OCI-LY7 (cell line): Measurements from ENCODE around the gene GPRC5C. TPM values are rescaled to one million over a fixed set of nuclear protein-coding genes. Genes with fewer than 3 reads are reported as not detected.

Experiments
- BruUV-seq: library from RNA; stranded (reverse); fragments of 400-500 nt; replicated peaks from 2 replicates; lab custom pipeline; 2021; lab: Mats Ljungman, UMichigan
- CTCF ChIA-PET: fragments of 300-600 bp; sonication (Branson Sonifier 250); formaldehyde crosslinking; loops from one replicate; lab custom pipeline; 2022; ENCODE audit warnings: antibody characterized with exemption; ENCODE audit not compliant: unreplicated experiment; lab: Charles Lee
- POLR2A ChIA-PET: fragments of 300-600 bp; sonication (Branson Sonifier 250); formaldehyde crosslinking; loops from one replicate; lab custom pipeline; 2022; ENCODE audit warnings: antibody characterized with exemption; lab: Charles Lee
- DNase-seq: peaks from one replicate; pipeline ENCODE4 v3.0.0-alpha.2; 2015; ENCODE audit warnings: low spot score
- H2AFZ ChIP-seq: fragments of 200-600 bp; sonication (generic), shearing (Covaris generic); 2 replicates; pipeline ENCODE4 v1.6.1; 2014; ENCODE audit warnings: mild to moderate bottlenecking, antibody characterized with exemption, low read length, moderate library complexity
- H3K27ac ChIP-seq: fragments of 200-600 bp; sonication (generic); 2 replicates; pipeline ENCODE4 v1.5.1; 2014; ENCODE audit warnings: mixed run types, low read depth, mild to moderate bottlenecking, moderate library complexity, low read length, inconsistent platforms; ENCODE audit not compliant: poor library complexity, severe bottlenecking
- H3K36me3 ChIP-seq: fragments of 200-600 bp; sonication (generic); 2 replicates; pipeline ENCODE4 v1.6.1; 2014; ENCODE audit warnings: mild to moderate bottlenecking, antibody characterized with exemption, low read length, moderate library complexity, mixed read lengths; ENCODE audit not compliant: insufficient read depth
- H3K4me1 ChIP-seq: fragments of 200-600 bp; sonication (generic); 2 replicates; pipeline ENCODE4 v1.5.1; 2014; ENCODE audit warnings: mild to moderate bottlenecking, low read length; ENCODE audit not compliant: insufficient read depth, poor library complexity, severe bottlenecking
- H3K4me2 ChIP-seq: fragments of 200-600 bp; sonication (generic); 2 replicates; pipeline ENCODE4 v1.6.1; 2014; ENCODE audit warnings: mild to moderate bottlenecking, low read length
- H3K4me3 ChIP-seq: fragments of 200-600 bp; sonication (generic); 2 replicates; pipeline ENCODE4 v1.5.1; 2014; ENCODE audit warnings: mild to moderate bottlenecking, low read depth, low read length; ENCODE audit not compliant: poor library complexity, severe bottlenecking
- H3K79me2 ChIP-seq: fragments of 200-600 bp; sonication (generic); 2 replicates; pipeline ENCODE4 v1.6.1; 2016; ENCODE audit warnings: low read depth, mild to moderate bottlenecking, low read length, moderate library complexity, mixed read lengths; ENCODE audit not compliant: insufficient read depth
- H3K9me2 ChIP-seq: fragments of 200-600 bp; sonication (generic); 2 replicates; pipeline ENCODE4 v1.6.1; 2016; ENCODE audit warnings: mild to moderate bottlenecking, low read length, mixed read lengths; ENCODE audit not compliant: insufficient read depth
- H3K9me3 ChIP-seq: fragments of 200-600 bp; sonication (generic); 2 replicates; pipeline ENCODE4 v1.6.1; 2014; ENCODE audit warnings: mild to moderate bottlenecking, mixed run types, low read length, mixed read lengths
- H4K20me1 ChIP-seq: fragments of 200-600 bp; sonication (generic); 2 replicates; pipeline ENCODE4 v1.6.1; 2014; ENCODE audit warnings: mild to moderate bottlenecking, antibody characterized with exemption, low read length, moderate library complexity, mixed read lengths; ENCODE audit not compliant: insufficient read depth
- EZH2phosphoT487 ChIP-seq: fragments of 200-600 bp; sonication (generic); IDR thresholded peaks from 2 replicates; pipeline ENCODE4 v1.6.1; 2018; ENCODE audit warnings: low read depth, borderline replicate concordance, mild to moderate bottlenecking, mixed run types, antibody characterized with exemption, low read length, moderate library complexity, mixed read lengths
- intact Hi-C: fragments of 100-400 bp; cut with micrococcal nuclease; formaldehyde crosslinking; loops from one replicate; pipeline ENCODE4 v1.10.0; 2022; ENCODE audit not compliant: unreplicated experiment
- total RNA-seq, 2 experiments: library from RNA; depleted of rRNA in 1 of 2; stranded (reverse); fragments of >200 nt in 1 of 2; shearing (Covaris generic) in 1 of 2; gene quantifications; 2 replicates each; pipeline ENCODE4 v1.2.3, GENCODE V29; 2014 to 2022
- TF ChIP-seq, protein P1 (sequence below): fragments of 200-600 bp; sonication (generic); conservative IDR thresholded peaks from 2 replicates; pipeline ENCODE4 v1.5.1; 2014; ENCODE audit warnings: mild to moderate bottlenecking, antibody characterized with exemption, low read length, moderate library complexity, mixed read lengths

Gene GPRC5C
- total RNA-seq, 2 experiments from 2014 or later, result 1.1 to 19.5 TPM

DNA sequence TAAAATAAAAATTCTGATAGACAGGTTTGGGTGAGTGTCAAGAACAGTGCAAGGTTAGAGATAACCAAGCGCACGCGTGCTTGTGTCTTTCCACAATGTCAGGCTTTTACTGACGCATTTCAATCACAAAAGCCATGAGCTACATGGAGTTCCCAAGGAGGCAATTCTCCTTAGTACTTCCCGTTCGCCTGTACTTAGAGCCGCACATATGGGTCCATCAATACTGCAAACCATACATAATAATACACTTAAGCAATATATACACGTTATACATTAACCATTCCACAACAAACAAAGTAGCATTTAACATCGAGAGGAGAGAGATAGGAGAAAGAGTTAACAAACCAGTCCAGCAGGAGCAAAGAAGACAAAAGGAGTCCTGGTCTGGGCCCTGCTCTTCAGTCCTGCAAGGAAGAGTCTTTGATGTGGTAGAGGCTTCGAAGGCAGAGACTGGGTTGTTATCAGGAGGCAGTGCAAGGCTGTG, 11.9 kb upstream of the GPRC5C start:
- ChIA-PET POLR2A (interaction anchor here (0.7 kb wide), 1 partner anchor 16 kb away, joined by 3 read pairs; no protein-coding TSS in a partner anchor), CTCF (no interaction called here)
- H3K27ac ChIP-seq, result no peak overlapping the region
- H3K79me2 ChIP-seq, result no peaks in the 10 kb centered on the region
- TF ChIP-seq, protein P1, sequence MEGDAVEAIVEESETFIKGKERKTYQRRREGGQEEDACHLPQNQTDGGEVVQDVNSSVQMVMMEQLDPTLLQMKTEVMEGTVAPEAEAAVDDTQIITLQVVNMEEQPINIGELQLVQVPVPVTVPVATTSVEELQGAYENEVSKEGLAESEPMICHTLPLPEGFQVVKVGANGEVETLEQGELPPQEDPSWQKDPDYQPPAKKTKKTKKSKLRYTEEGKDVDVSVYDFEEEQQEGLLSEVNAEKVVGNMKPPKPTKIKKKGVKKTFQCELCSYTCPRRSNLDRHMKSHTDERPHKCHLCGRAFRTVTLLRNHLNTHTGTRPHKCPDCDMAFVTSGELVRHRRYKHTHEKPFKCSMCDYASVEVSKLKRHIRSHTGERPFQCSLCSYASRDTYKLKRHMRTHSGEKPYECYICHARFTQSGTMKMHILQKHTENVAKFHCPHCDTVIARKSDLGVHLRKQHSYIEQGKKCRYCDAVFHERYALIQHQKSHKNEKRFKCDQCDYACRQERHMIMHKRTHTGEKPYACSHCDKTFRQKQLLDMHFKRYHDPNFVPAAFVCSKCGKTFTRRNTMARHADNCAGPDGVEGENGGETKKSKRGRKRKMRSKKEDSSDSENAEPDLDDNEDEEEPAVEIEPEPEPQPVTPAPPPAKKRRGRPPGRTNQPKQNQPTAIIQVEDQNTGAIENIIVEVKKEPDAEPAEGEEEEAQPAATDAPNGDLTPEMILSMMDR, result no peak
- TF ChIP-seq EZH2phosphoT487, result no peak
- no TSS peak for BruUV-seq
- H3K4me2 ChIP-seq, result no peak overlapping the region
- H3K9me3 ChIP-seq, result no peaks in the 10 kb centered on the region
- no peak for DNase-seq
- H3K36me3 ChIP-seq, result no peaks in the 10 kb centered on the region
- intact Hi-C loops, result no loop called here
- H2AFZ ChIP-seq, result no peak overlapping the region
- no peaks in the 10 kb centered on the region for H3K9me2 ChIP-seq
- H4K20me1 ChIP-seq, result no peaks in the 10 kb centered on the region
- no peak overlapping the region for H3K4me3 ChIP-seq
- H3K4me1 ChIP-seq, result peaks cover 20% of the 10 kb centered on the region

DNA sequence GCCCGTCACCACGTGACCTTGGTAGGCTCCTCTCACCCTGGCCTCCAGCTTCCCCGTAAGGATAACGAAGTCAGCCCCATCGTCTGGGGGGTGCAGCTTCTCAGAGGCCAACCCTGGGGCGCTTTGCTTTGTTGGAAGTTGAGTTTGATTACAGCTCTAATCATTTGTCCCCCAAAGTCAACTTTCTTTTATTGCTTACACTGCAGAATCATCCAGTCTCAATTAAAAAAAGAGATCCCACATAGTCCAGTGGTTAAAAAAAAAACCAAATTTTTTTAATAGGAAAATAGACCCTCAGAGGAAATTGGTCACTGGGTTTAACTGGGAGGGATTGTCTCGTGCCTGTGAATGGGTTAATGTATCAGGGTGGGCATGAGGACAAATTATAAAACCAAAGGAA, 7.8 kb upstream of the GPRC5C start:
- Histone ChIP-seq H4K20me1 (no peaks in the 10 kb centered on the region), H3K79me2 (no peaks in the 10 kb centered on the region), H3K27ac (no peak overlapping the region), H3K9me2 (no peaks in the 10 kb centered on the region), H3K9me3 (no peaks in the 10 kb centered on the region), H3K36me3 (no peaks in the 10 kb centered on the region), H3K4me3 (no peak overlapping the region), H3K4me1 (no peaks in the 10 kb centered on the region), H3K4me2 (no peak overlapping the region), H2AFZ (no peak overlapping the region)
- intact Hi-C loops, result no loop called here
- ChIA-PET POLR2A (interaction anchor here (0.7 kb wide), 1 partner anchor 31 kb away, joined by 3 read pairs; no protein-coding TSS in a partner anchor), CTCF (no interaction called here)
- TF ChIP-seq, protein P1, result no peak
- TF ChIP-seq EZH2phosphoT487, result no peak
- BruUV-seq, result no TSS peak
- DNase-seq, result no peak

DNA sequence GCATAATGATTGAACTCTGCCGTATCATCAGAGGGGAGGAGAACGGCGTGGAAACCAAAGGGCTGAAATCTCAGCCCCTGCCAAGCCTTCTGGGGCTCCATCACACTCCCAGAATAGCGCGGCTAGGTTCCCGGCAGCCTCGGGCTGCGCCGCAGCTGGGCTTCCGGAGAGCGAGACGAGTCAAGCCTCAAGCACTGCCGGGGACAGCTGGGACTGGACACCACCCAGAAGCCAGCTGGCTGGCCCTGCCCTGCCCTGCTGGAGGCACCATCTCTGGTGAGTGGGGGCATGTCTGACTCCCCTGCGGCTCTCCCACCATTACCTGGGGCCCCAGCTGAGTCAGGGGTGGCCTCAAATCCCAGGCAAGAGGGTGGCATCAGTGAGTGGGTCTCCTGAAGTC, 7.2 kb upstream of the GPRC5C start:
- no peaks in the 10 kb centered on the region for H4K20me1 ChIP-seq
- H3K4me2 ChIP-seq, result no peak overlapping the region
- BruUV-seq, result no TSS peak
- no peak overlapping the region for H2AFZ ChIP-seq
- no peaks in the 10 kb centered on the region for H3K9me3 ChIP-seq
- no peaks in the 10 kb centered on the region for H3K79me2 ChIP-seq
- no peaks in the 10 kb centered on the region for H3K4me1 ChIP-seq
- no peak for TF ChIP-seq EZH2phosphoT487
- no peak overlapping the region for H3K27ac ChIP-seq
- H3K36me3 ChIP-seq, result no peaks in the 10 kb centered on the region
- H3K4me3 ChIP-seq, result no peak overlapping the region
- no peak for DNase-seq
- intact Hi-C loops, result no loop called here
- no peaks in the 10 kb centered on the region for H3K9me2 ChIP-seq
- POLR2A ChIA-PET, result no interaction called here
- CTCF ChIA-PET, result no interaction called here
